Measurements from ENCODE around the gene DNAJC27.

DNAJC27 gene

GRCh38 chr2:24984912-24985311 is 13.2 kb upstream of the DNAJC27 start:
- no peak overlapping the region for H3K27ac ChIP-seq
- no peak for TF ChIP-seq CTCF (IDR thresholded peaks at IDR 0.05)
- no peak for TF ChIP-seq ZFX (IDR thresholded peaks at IDR 0.05; ENCODE audit: borderline replicate concordance)

GRCh38 chr2:24981411-24982136 is 9.8 kb upstream of the DNAJC27 start:
- TF ChIP-seq CTCF (IDR thresholded peaks at IDR 0.05) (no peak), ZFX (IDR thresholded peaks at IDR 0.05; ENCODE audit: borderline replicate concordance) (no peak)
- no peak overlapping the region for H3K27ac ChIP-seq

- H3K27ac ChIP-seq = no peak overlapping the region
- TF ChIP-seq ZFX (IDR thresholded peaks at IDR 0.05; ENCODE audit: borderline replicate concordance) (no peak), CTCF (IDR thresholded peaks at IDR 0.05) (no peak)
Observed at GRCh38 chr2:24978661-24979060, 6.9 kb upstream of the DNAJC27 start.

- TF ChIP-seq ZFX (IDR thresholded peaks at IDR 0.05; ENCODE audit: borderline replicate concordance) (no peak), CTCF (IDR thresholded peaks at IDR 0.05) (no peak)
- no peak overlapping the region for H3K27ac ChIP-seq
Observed at GRCh38 chr2:24977631-24978030, 5.9 kb upstream of the DNAJC27 start.

GRCh38 chr2:24973812-24974211 is 2.1 kb upstream of the DNAJC27 start:
- TF ChIP-seq CTCF (IDR thresholded peaks at IDR 0.05) (no peak), ZFX (IDR thresholded peaks at IDR 0.05; ENCODE audit: borderline replicate concordance) (no peak)
- H3K27ac ChIP-seq = peak overlapping the region; percentile 92; the same call in 1 of the 2 replicates

GRCh38 chr2:24972315-24972961 is 683 bp upstream of the DNAJC27 start:
- peak overlapping the region; percentile 92 for H3K27ac ChIP-seq
- TF ChIP-seq CTCF (IDR thresholded peaks at IDR 0.05) (no peak), ZFX (IDR thresholded peaks at IDR 0.05; ENCODE audit: borderline replicate concordance) (no peak)

GRCh38 chr2:24971286-24971535 is 544 bp downstream of the DNAJC27 start:
- H3K27ac ChIP-seq = peak overlapping the region; percentile 92

More at GRCh38 chr2:24971286-24971535, 544 bp downstream of the DNAJC27 start:
- TF ChIP-seq ZFX (IDR thresholded peaks at IDR 0.05; ENCODE audit: borderline replicate concordance) = no peak
- TF ChIP-seq CTCF (IDR thresholded peaks at IDR 0.05) = no peak

Measured in 22Rv1 (cell line).